Mesenchymal stem cell (in vitro differentiated cells and primary cell): ENCODE data around the gene KCNK5.

Experiments
- DNase-seq: peaks from one replicate; pipeline ENCODE4 v3.0.0-alpha.2; 2013
- H2AFZ ChIP-seq: one replicate; pipeline ENCODE4 v1.6.1; 2013; ENCODE audit warnings: low read depth, mild to moderate bottlenecking, control low read depth, inconsistent platforms, low read length, moderate library complexity
- H2AK5ac ChIP-seq: 2 replicates; pipeline ENCODE4 v1.6.1; 2013; ENCODE audit warnings: low read length, moderate library complexity, mild to moderate bottlenecking, inconsistent platforms; ENCODE audit not compliant: severe bottlenecking
- H2BK120ac ChIP-seq: one replicate; pipeline ENCODE4 v1.6.1; 2013; ENCODE audit warnings: low read depth, mild to moderate bottlenecking, inconsistent platforms, low read length, moderate library complexity
- H2BK12ac ChIP-seq, 2 experiments: one replicate each; pipeline ENCODE4 v1.6.1; 2013; ENCODE audit warnings: inconsistent platforms in 2 of 2, low read length in 2 of 2, mild to moderate bottlenecking in 2 of 2, moderate library complexity in 2 of 2, control low read depth in 1 of 2
- H2BK15ac ChIP-seq: one replicate; pipeline ENCODE4 v1.6.1; 2013; ENCODE audit warnings: mild to moderate bottlenecking, low read depth, inconsistent platforms; ENCODE audit not compliant: poor library complexity, severe bottlenecking
- H2BK5ac ChIP-seq: 2 replicates; pipeline ENCODE4 v1.6.1; 2013; ENCODE audit warnings: low read depth, mild to moderate bottlenecking, low read length, control low read depth, inconsistent platforms; ENCODE audit not compliant: poor library complexity, severe bottlenecking
- H3K14ac ChIP-seq, 2 experiments: one replicate each; pipeline ENCODE4 v1.6.1; 2013; ENCODE audit warnings: inconsistent platforms in 2 of 2, low read length in 2 of 2, control low read depth in 1 of 2, mild to moderate bottlenecking in 1 of 2, moderate library complexity in 1 of 2
- H3K18ac ChIP-seq, 2 experiments: one replicate each; pipeline ENCODE4 v1.6.1; 2013; ENCODE audit warnings: inconsistent platforms in 2 of 2, low read length in 2 of 2, control low read depth in 1 of 2, low read depth in 1 of 2, mild to moderate bottlenecking in 1 of 2
- H3K23ac ChIP-seq, 2 experiments: one replicate each; pipeline ENCODE4 v1.6.1; 2013; ENCODE audit warnings: inconsistent platforms in 2 of 2, low read length in 2 of 2, mild to moderate bottlenecking in 2 of 2, moderate library complexity in 2 of 2, control low read depth in 1 of 2
- H3K27ac ChIP-seq: 2 replicates; pipeline ENCODE4 v1.5.1; 2013; ENCODE audit warnings: mild to moderate bottlenecking, moderate library complexity, low read length, control low read depth, inconsistent platforms; ENCODE audit not compliant: poor library complexity, severe bottlenecking
- H3K27me3 ChIP-seq, 2 experiments: 2 replicates each; pipeline versions ENCODE4 v1.6.1 to v1.7.0; 2013; ENCODE audit warnings: low read length in 2 of 2, mild to moderate bottlenecking in 2 of 2, moderate library complexity in 2 of 2, control low read depth in 1 of 2, inconsistent platforms in 1 of 2; ENCODE audit not compliant: control insufficient read depth in 1 of 2, insufficient read depth in 1 of 2
- H3K36me3 ChIP-seq, 2 experiments: 2 replicates each; pipeline versions ENCODE4 v1.6.1 to v1.7.0; 2013; ENCODE audit warnings: low read length in 2 of 2, control low read depth in 1 of 2, inconsistent platforms in 1 of 2, low read depth in 1 of 2, mild to moderate bottlenecking in 1 of 2; ENCODE audit not compliant: insufficient read depth in 2 of 2, control insufficient read depth in 1 of 2
- H3K4ac ChIP-seq, 2 experiments: one replicate each; pipeline ENCODE4 v1.6.1; 2013; ENCODE audit warnings: inconsistent platforms in 2 of 2, low read length in 2 of 2, mild to moderate bottlenecking in 2 of 2, moderate library complexity in 2 of 2, control low read depth in 1 of 2, low read depth in 1 of 2
- H3K4me1 ChIP-seq: 2 replicates; pipeline ENCODE4 v1.6.1; 2013; ENCODE audit warnings: low read depth, low read length, control low read depth; ENCODE audit not compliant: control insufficient read depth, insufficient read depth
- H3K4me2 ChIP-seq: 2 replicates; pipeline ENCODE4 v1.6.1; 2013; ENCODE audit warnings: low read length, mild to moderate bottlenecking, inconsistent platforms; ENCODE audit not compliant: poor library complexity, severe bottlenecking
- H3K4me3 ChIP-seq, 2 experiments: 2 replicates each; pipeline versions ENCODE4 v1.5.1 to v1.7.0; 2013; ENCODE audit warnings: low read length in 2 of 2, mild to moderate bottlenecking in 2 of 2, control low read depth in 1 of 2, low read depth in 1 of 2; ENCODE audit not compliant: insufficient read depth in 1 of 2
- H3K79me1 ChIP-seq: replicated peaks from 2 replicates; pipeline ENCODE4 v1.6.1; 2013; ENCODE audit warnings: mild to moderate bottlenecking, control low read depth, low read length, inconsistent platforms; ENCODE audit not compliant: poor library complexity, severe bottlenecking
- H3K9ac ChIP-seq: 2 replicates; pipeline ENCODE4 v1.7.0; 2013; ENCODE audit warnings: mild to moderate bottlenecking, low read length, moderate library complexity
- H3K9me3 ChIP-seq: 2 replicates; pipeline ENCODE4 v1.7.0; 2013; ENCODE audit warnings: mild to moderate bottlenecking, low read length; ENCODE audit not compliant: control insufficient read depth
- H4K8ac ChIP-seq: one replicate; pipeline ENCODE4 v1.6.1; 2013; ENCODE audit warnings: inconsistent platforms, mild to moderate bottlenecking, low read length, moderate library complexity
- H4K91ac ChIP-seq: one replicate; pipeline ENCODE4 v1.6.1; 2013; ENCODE audit warnings: mild to moderate bottlenecking, low read length, inconsistent platforms
- WGBS: methylation state at CpG from one replicate; pipeline ENCODE4 v1.1.7; 2013; ENCODE audit warnings: mixed read lengths; 5-methylcytosine and 5-hydroxymethylcytosine counted together

KCNK5 gene

DNA sequence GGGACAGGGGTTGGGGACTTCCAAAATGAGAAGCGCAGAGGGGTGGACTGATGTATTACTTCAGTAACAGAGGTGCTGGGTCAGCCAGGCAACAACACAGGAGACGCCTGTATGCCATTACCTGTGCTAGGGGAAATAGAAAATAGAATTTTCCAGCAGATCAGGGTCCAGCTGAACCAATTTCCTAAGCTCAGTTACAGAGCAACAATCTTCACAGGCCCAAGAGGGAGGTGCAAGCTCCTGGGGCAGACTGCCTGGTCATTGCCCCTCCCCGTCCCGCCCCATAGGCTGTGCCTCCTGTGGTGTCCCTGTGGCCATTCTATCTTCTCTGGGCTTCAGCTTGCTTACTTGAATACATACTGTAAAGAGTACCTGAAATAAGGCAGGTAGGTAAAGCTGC lies 3.7 kb downstream of the KCNK5 start:
- no peak overlapping the region for H2AK5ac ChIP-seq
- no peak overlapping the region for H3K4me3 ChIP-seq
- no peaks in the 10 kb centered on the region for H3K9me3 ChIP-seq
- no peak overlapping the region for H2BK15ac ChIP-seq
- H3K4me1 ChIP-seq, result peaks cover 8% of the 10 kb centered on the region
- H3K14ac ChIP-seq, result no peak overlapping the region
- H4K8ac ChIP-seq, result no peak overlapping the region
- no peak overlapping the region for H4K91ac ChIP-seq
- peaks cover 17 to 42% of the 10 kb centered on the region in 2 experiments for H3K27me3 ChIP-seq
- no peak overlapping the region for H3K4ac ChIP-seq
- no peak overlapping the region for H3K9ac ChIP-seq
- no peak overlapping the region for H3K27ac ChIP-seq
- WGBS, result 80% methylated on average over 4 of the region's 4 CpGs
- no peaks in the 10 kb centered on the region for H3K36me3 ChIP-seq
- H3K23ac ChIP-seq, result no peak overlapping the region
- no peak for DNase-seq
- H3K18ac ChIP-seq, result no peak overlapping the region
- H2BK12ac ChIP-seq, result no peak overlapping the region
- H3K4me2 ChIP-seq, result no peak overlapping the region
- no peak overlapping the region for H2BK120ac ChIP-seq
- H3K79me1 ChIP-seq, result no peaks in the 10 kb centered on the region
- H2BK5ac ChIP-seq, result no peak overlapping the region
- no peak overlapping the region for H2AFZ ChIP-seq

- H4K8ac ChIP-seq, result no peak overlapping the region
- no peak overlapping the region for H2AK5ac ChIP-seq
- no peak overlapping the region for H3K27ac ChIP-seq
- H4K91ac ChIP-seq, result no peak overlapping the region
- H2BK15ac ChIP-seq, result no peak overlapping the region
- H3K9me3 ChIP-seq, result no peaks in the 10 kb centered on the region
- no peak overlapping the region for H3K9ac ChIP-seq
- 46% methylated on average over 4 of the region's 5 CpGs for WGBS
- H2AFZ ChIP-seq, result no peak overlapping the region
- H3K18ac ChIP-seq, result no peak overlapping the region
- H2BK12ac ChIP-seq, result no peak overlapping the region
- H3K4ac ChIP-seq, result no peak overlapping the region
- H3K27me3 ChIP-seq, result peaks cover 17 to 37% of the 10 kb centered on the region in 2 experiments
- no peak for DNase-seq
- H3K4me2 ChIP-seq, result no peak overlapping the region
- H3K4me3 ChIP-seq, result no peak overlapping the region
- peaks cover 8% of the 10 kb centered on the region for H3K4me1 ChIP-seq
- H3K36me3 ChIP-seq, result no peaks in the 10 kb centered on the region
- H2BK120ac ChIP-seq, result no peak overlapping the region
- no peak overlapping the region for H2BK5ac ChIP-seq
- no peak overlapping the region for H3K14ac ChIP-seq
- no peak overlapping the region for H3K23ac ChIP-seq
- H3K79me1 ChIP-seq, result no peaks in the 10 kb centered on the region
Measured at GRCh38 chr6:39224523-39225182, 4.6 kb downstream of the KCNK5 start.

DNA sequence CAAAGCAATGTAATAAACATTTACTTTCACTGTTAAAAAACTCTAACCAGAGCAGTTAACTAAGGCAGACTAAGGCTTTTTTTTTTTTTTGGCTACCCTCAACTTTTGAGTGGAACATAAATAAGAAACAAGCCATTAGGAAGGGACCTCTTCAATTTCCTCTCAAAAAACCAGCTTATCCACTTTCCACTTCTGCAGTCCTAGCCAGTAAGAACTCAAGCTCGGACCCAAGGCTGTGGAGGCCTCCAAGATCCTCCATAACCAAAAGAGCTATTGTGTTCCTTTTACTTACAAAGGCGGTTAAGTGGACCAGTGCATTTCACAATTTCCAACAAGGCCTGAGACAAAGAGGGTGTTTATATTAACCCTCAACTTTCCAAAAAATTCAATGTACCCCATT lies 5.3 kb downstream of the KCNK5 start:
- Histone ChIP-seq H3K4me3 (no peak overlapping the region), H2BK15ac (no peak overlapping the region), H3K36me3 (no peaks in the 10 kb centered on the region), H3K27ac (no peak overlapping the region), H3K79me1 (no peaks in the 10 kb centered on the region), H3K9me3 (no peaks in the 10 kb centered on the region), H3K4me2 (no peak overlapping the region), H3K23ac (no peak overlapping the region), H4K8ac (no peak overlapping the region), H2BK5ac (no peak overlapping the region), H3K4me1 (peaks cover 3% of the 10 kb centered on the region), H2AFZ (no peak overlapping the region), H3K18ac (no peak overlapping the region), H3K4ac (no peak overlapping the region), H2BK120ac (no peak overlapping the region), H3K9ac (no peak overlapping the region), H3K14ac (no peak overlapping the region), H2BK12ac (no peak overlapping the region), H3K27me3 (peaks cover 17 to 33% of the 10 kb centered on the region in 2 experiments), H2AK5ac (no peak overlapping the region), H4K91ac (no peak overlapping the region)
- DNase-seq, result no peak
- WGBS, result 62% methylated on average over 2 of the region's 2 CpGs

DNA sequence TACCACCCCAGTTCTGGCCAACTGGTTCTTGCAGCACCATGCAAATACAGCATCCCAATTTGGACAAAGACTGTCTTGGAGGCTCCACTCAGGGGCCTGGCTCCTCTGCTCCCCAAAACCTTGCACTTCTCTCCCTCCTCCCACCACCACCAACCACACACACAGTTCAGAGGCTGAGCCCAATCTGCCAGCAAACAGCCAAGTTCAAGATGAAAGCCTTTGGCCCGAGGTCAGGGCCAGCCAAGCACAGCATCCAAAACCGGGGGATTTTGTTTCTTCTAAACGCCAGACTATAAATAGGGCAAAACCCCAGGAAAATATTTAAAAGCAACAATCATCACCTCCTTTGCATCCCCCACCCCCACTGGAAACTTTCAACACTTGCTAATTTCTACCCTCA lies 5.7 kb downstream of the KCNK5 start:
- DNase-seq, result no peak
- Histone ChIP-seq H2BK15ac (no peak overlapping the region), H3K4me3 (no peak overlapping the region), H3K27ac (no peak overlapping the region), H2BK5ac (no peak overlapping the region), H3K9ac (no peak overlapping the region), H4K91ac (no peak overlapping the region), H3K14ac (no peak overlapping the region), H4K8ac (no peak overlapping the region), H3K18ac (no peak overlapping the region), H2BK120ac (no peak overlapping the region), H3K23ac (no peak overlapping the region), H3K9me3 (no peaks in the 10 kb centered on the region), H2AFZ (no peak overlapping the region), H3K27me3 (peaks cover 13 to 29% of the 10 kb centered on the region in 2 experiments), H3K4me1 (no peaks in the 10 kb centered on the region), H2BK12ac (no peak overlapping the region), H2AK5ac (no peak overlapping the region), H3K4me2 (no peak overlapping the region), H3K79me1 (no peaks in the 10 kb centered on the region), H3K4ac (no peak overlapping the region), H3K36me3 (no peaks in the 10 kb centered on the region)
- 78% methylated on average over 3 of the region's 3 CpGs for WGBS
